Mesendoderm (in vitro differentiated cells): Measurements from ENCODE around the gene GRB10.

Experiments
- DNase-seq: peaks from one replicate; pipeline ENCODE4 v3.0.0; 2013
- H2AK5ac ChIP-seq: 2 replicates; pipeline ENCODE4 v1.6.1; 2013; ENCODE audit warnings: low read length, inconsistent platforms
- H2BK120ac ChIP-seq: 2 replicates; pipeline ENCODE4 v1.6.1; 2013; ENCODE audit warnings: low read depth, mild to moderate bottlenecking, low read length, moderate library complexity, mixed read lengths
- H2BK15ac ChIP-seq: replicated peaks from 2 replicates; pipeline ENCODE4 v1.6.1; 2013; ENCODE audit warnings: low read depth, mild to moderate bottlenecking, moderate library complexity
- H2BK5ac ChIP-seq: 2 replicates; pipeline ENCODE4 v1.6.1; 2013; ENCODE audit warnings: low read length, inconsistent platforms
- H3K18ac ChIP-seq: 2 replicates; pipeline ENCODE4 v1.6.1; 2013; ENCODE audit warnings: mild to moderate bottlenecking, low read length, mixed read lengths
- H3K23ac ChIP-seq: one replicate; pipeline ENCODE4 v1.6.1; 2013; ENCODE audit warnings: low read length
- H3K27ac ChIP-seq: 2 replicates; pipeline ENCODE4 v1.5.1; 2013; ENCODE audit warnings: low read depth, mild to moderate bottlenecking, inconsistent platforms, low read length, moderate library complexity
- H3K27me3 ChIP-seq: 2 replicates; pipeline ENCODE4 v1.6.1; 2013; ENCODE audit warnings: low read length, control low read depth, mild to moderate bottlenecking, inconsistent platforms; ENCODE audit not compliant: insufficient read depth, poor library complexity
- H3K36me3 ChIP-seq: 2 replicates; pipeline ENCODE4 v1.6.1; 2013; ENCODE audit warnings: low read length, inconsistent platforms; ENCODE audit not compliant: control insufficient read depth, insufficient read depth
- H3K4ac ChIP-seq: one replicate; pipeline ENCODE4 v1.6.1; 2013; ENCODE audit warnings: low read depth, mild to moderate bottlenecking, low read length, moderate library complexity
- H3K4me1 ChIP-seq: 2 replicates; pipeline ENCODE4 v1.6.1; 2013; ENCODE audit warnings: low read depth, low read length, inconsistent platforms; ENCODE audit not compliant: control insufficient read depth
- H3K4me2 ChIP-seq: 2 replicates; pipeline ENCODE4 v1.6.1; 2013; ENCODE audit warnings: low read length
- H3K4me3 ChIP-seq: 2 replicates; pipeline ENCODE4 v1.5.1; 2013; ENCODE audit warnings: mild to moderate bottlenecking, low read length
- H3K56ac ChIP-seq: one replicate; pipeline ENCODE4 v1.6.1; 2013; ENCODE audit warnings: low read length
- H3K79me1 ChIP-seq: 2 replicates; pipeline ENCODE4 v1.6.1; 2013; ENCODE audit warnings: low read length, inconsistent platforms
- H3K79me2 ChIP-seq: 2 replicates; pipeline ENCODE4 v1.6.1; 2013; ENCODE audit warnings: mild to moderate bottlenecking, low read length; ENCODE audit not compliant: control insufficient read depth, insufficient read depth
- H3K9ac ChIP-seq: 2 replicates; pipeline ENCODE4 v1.6.1; 2013; ENCODE audit warnings: low read length, inconsistent platforms
- H4K5ac ChIP-seq: one replicate; pipeline ENCODE4 v1.6.1; 2013; ENCODE audit warnings: low read length
- H4K8ac ChIP-seq: one replicate; pipeline ENCODE4 v1.6.1; 2013; ENCODE audit warnings: low read depth, mild to moderate bottlenecking, control low read depth, low read length, moderate library complexity
- WGBS: extraction: QIAGEN DNeasy Blood & Tissue Kit; methylation state at CpG from one replicate; pipeline ENCODE4 v1.1.7; 2013; ENCODE audit warnings: low lambda C conversion rate, missing lambda C conversion rate; ENCODE audit not compliant: insufficient coverage; ENCODE audit errors: extremely low coverage; 5-methylcytosine and 5-hydroxymethylcytosine counted together

The GRB10 gene

GRCh38 chr7:50801907-50802306 lies 19.2 kb upstream of the GRB10 start:
- Histone ChIP-seq H3K23ac (no peak overlapping the region), H3K27me3 (no peaks in the 10 kb centered on the region), H3K27ac (no peak overlapping the region), H2BK15ac (no peak overlapping the region), H2AK5ac (no peak overlapping the region), H4K8ac (no peak overlapping the region), H2BK120ac (no peak overlapping the region), H3K79me2 (no peaks in the 10 kb centered on the region), H4K5ac (no peak overlapping the region), H3K56ac (no peak overlapping the region), H3K18ac (no peak overlapping the region), H3K4ac (no peak overlapping the region), H3K4me2 (no peak overlapping the region), H3K4me3 (no peak overlapping the region), H3K4me1 (no peaks in the 10 kb centered on the region), H2BK5ac (no peak overlapping the region), H3K79me1 (no peaks in the 10 kb centered on the region), H3K36me3 (no peaks in the 10 kb centered on the region), H3K9ac (no peak overlapping the region)
- no peak for DNase-seq
- WGBS = no CpG with 5 or more reads among the region's 1 CpG

GRCh38 chr7:50799873-50800272 lies 17.2 kb upstream of the GRB10 start:
- H2AK5ac ChIP-seq = no peak overlapping the region
- WGBS = no CpG with 5 or more reads among the region's 8 CpGs
- peaks cover 2% of the 10 kb centered on the region for H3K4me1 ChIP-seq
- no peak overlapping the region for H3K18ac ChIP-seq
- H3K27ac ChIP-seq = no peak overlapping the region
- no peak overlapping the region for H4K8ac ChIP-seq
- no peak overlapping the region for H3K56ac ChIP-seq
- H3K4me3 ChIP-seq = no peak overlapping the region
- H3K4ac ChIP-seq = no peak overlapping the region
- no peak overlapping the region for H3K4me2 ChIP-seq
- H2BK120ac ChIP-seq = no peak overlapping the region
- no peak overlapping the region for H3K9ac ChIP-seq
- H3K79me1 ChIP-seq = no peaks in the 10 kb centered on the region
- H2BK15ac ChIP-seq = no peak overlapping the region
- no peaks in the 10 kb centered on the region for H3K79me2 ChIP-seq
- H4K5ac ChIP-seq = no peak overlapping the region
- H2BK5ac ChIP-seq = no peak overlapping the region
- H3K27me3 ChIP-seq = no peaks in the 10 kb centered on the region
- H3K23ac ChIP-seq = no peak overlapping the region
- H3K36me3 ChIP-seq = no peaks in the 10 kb centered on the region
- DNase-seq = no peak

GRCh38 chr7:50798126-50798525 lies 15.4 kb upstream of the GRB10 start:
- no peaks in the 10 kb centered on the region for H3K27me3 ChIP-seq
- no peaks in the 10 kb centered on the region for H3K79me1 ChIP-seq
- no peak overlapping the region for H2AK5ac ChIP-seq
- H3K4me2 ChIP-seq = no peak overlapping the region
- no peak overlapping the region for H3K9ac ChIP-seq
- no peak overlapping the region for H2BK120ac ChIP-seq
- no peak overlapping the region for H3K23ac ChIP-seq
- no peak for DNase-seq
- no peaks in the 10 kb centered on the region for H3K79me2 ChIP-seq
- H3K4me3 ChIP-seq = no peak overlapping the region
- no peak overlapping the region for H2BK15ac ChIP-seq
- no peak overlapping the region for H4K8ac ChIP-seq
- no peak overlapping the region for H2BK5ac ChIP-seq
- H3K56ac ChIP-seq = no peak overlapping the region
- no peak overlapping the region for H4K5ac ChIP-seq
- peaks cover 10% of the 10 kb centered on the region for H3K4me1 ChIP-seq
- WGBS = no CpG with 5 or more reads among the region's 2 CpGs
- no peak overlapping the region for H3K4ac ChIP-seq
- no peak overlapping the region for H3K18ac ChIP-seq
- no peaks in the 10 kb centered on the region for H3K36me3 ChIP-seq
- no peak overlapping the region for H3K27ac ChIP-seq

GRCh38 chr7:50795831-50796230 lies 13.1 kb upstream of the GRB10 start:
- Histone ChIP-seq H3K36me3 (no peaks in the 10 kb centered on the region), H3K4me3 (no peak overlapping the region), H4K5ac (no peak overlapping the region), H2BK120ac (no peak overlapping the region), H2BK5ac (no peak overlapping the region), H3K56ac (no peak overlapping the region), H4K8ac (no peak overlapping the region), H3K18ac (no peak overlapping the region), H3K27me3 (no peaks in the 10 kb centered on the region), H3K4me2 (no peak overlapping the region), H3K23ac (no peak overlapping the region), H3K79me1 (peaks cover 1% of the 10 kb centered on the region), H3K9ac (no peak overlapping the region), H3K27ac (no peak overlapping the region), H3K79me2 (peaks cover 19% of the 10 kb centered on the region), H3K4me1 (peaks cover 10% of the 10 kb centered on the region), H2AK5ac (no peak overlapping the region), H2BK15ac (no peak overlapping the region), H3K4ac (no peak overlapping the region)
- no peak for DNase-seq
- WGBS = no CpG with 5 or more reads among the region's 5 CpGs

DNA sequence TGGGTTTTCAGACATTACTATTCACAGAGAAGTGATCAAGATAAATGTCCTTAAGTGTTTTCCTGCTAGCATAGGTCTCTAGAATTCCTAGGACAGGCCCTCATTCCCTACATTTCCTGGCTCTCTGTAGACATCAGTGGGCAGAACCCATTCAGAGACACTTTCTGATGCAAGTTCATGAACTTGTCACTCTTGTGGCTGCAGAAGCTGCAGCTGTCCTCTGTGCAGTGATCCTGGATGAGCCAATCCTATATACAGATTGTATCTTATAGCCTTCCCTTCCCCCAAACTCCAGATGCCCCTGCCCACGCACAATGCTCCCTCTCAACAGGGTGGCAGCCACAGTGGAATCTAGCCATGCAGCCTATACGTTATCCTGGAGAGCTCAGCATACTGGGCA lies 12.6 kb upstream of the GRB10 start:
- H2BK5ac ChIP-seq = no peak overlapping the region
- H3K36me3 ChIP-seq = no peaks in the 10 kb centered on the region
- H3K27me3 ChIP-seq = no peaks in the 10 kb centered on the region
- no peak overlapping the region for H2BK120ac ChIP-seq
- H3K18ac ChIP-seq = no peak overlapping the region
- peaks cover 3% of the 10 kb centered on the region for H3K79me1 ChIP-seq
- H3K23ac ChIP-seq = no peak overlapping the region
- no peak overlapping the region for H4K8ac ChIP-seq
- peaks cover 25% of the 10 kb centered on the region for H3K79me2 ChIP-seq
- H3K4me3 ChIP-seq = no peak overlapping the region
- H3K9ac ChIP-seq = no peak overlapping the region
- no CpG with 5 or more reads among the region's 2 CpGs for WGBS
- no peak for DNase-seq
- no peak overlapping the region for H3K4ac ChIP-seq
- no peak overlapping the region for H2AK5ac ChIP-seq
- H4K5ac ChIP-seq = no peak overlapping the region
- peaks cover 11% of the 10 kb centered on the region for H3K4me1 ChIP-seq
- no peak overlapping the region for H3K4me2 ChIP-seq
- no peak overlapping the region for H2BK15ac ChIP-seq
- H3K27ac ChIP-seq = no peak overlapping the region
- H3K56ac ChIP-seq = peak overlapping the region; percentile 57

- peak overlapping the region; percentile 86 for H3K56ac ChIP-seq
- peak overlapping the region; percentile 66 for H3K4me2 ChIP-seq
- peaks cover 11% of the 10 kb centered on the region for H3K4me1 ChIP-seq
- peak overlapping the region; percentile 61 for H3K27ac ChIP-seq
- peaks cover 36% of the 10 kb centered on the region for H3K79me2 ChIP-seq
- peak overlapping the region; percentile 82 for H3K23ac ChIP-seq
- peak overlapping the region; percentile 83 for H3K9ac ChIP-seq
- no peaks in the 10 kb centered on the region for H3K36me3 ChIP-seq
- peaks cover 5% of the 10 kb centered on the region for H3K79me1 ChIP-seq
- peak overlapping the region; percentile 54 for H2BK5ac ChIP-seq
- H3K4me3 ChIP-seq = peak overlapping the region; percentile 33
- no peak overlapping the region for H2BK15ac ChIP-seq
- no peak overlapping the region for H4K5ac ChIP-seq
- H2BK120ac ChIP-seq = peak overlapping the region; percentile 7
- no peaks in the 10 kb centered on the region for H3K27me3 ChIP-seq
- no CpG with 5 or more reads among the region's 18 CpGs for WGBS
- H3K4ac ChIP-seq = no peak overlapping the region
- peak overlapping the region; percentile 94 for H3K18ac ChIP-seq
- DNase-seq = peak; percentile 55
- H2AK5ac ChIP-seq = peak overlapping the region; percentile 95
- no peak overlapping the region for H4K8ac ChIP-seq
These were observed 11.4 kb upstream of the GRB10 start for GRCh38 chr7:50793947-50794570.
